Measurements from ENCODE around the gene GPC5.

The GPC5 gene

DNA sequence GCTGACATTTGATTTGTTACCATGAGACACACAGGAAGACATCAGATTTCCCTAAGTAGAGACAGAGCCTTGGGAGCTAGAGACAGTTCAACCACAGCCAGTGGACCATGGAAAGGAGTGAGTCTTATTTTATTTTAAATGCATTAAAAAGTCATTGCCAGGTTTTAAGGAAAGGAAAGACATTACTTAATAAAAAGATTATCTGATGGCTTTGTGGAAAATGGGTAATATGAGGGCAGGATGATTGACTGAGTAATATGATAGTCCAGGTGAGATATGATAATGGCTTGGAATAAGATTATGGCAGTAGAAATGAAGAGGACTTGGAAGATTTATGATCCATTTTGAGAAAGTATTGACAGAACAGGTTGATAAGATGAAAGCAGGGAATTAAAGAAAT is 580.1 kb downstream of the GPC5 start:
- no peak for DNase-seq (ENCODE audit: low spot score)

DNA sequence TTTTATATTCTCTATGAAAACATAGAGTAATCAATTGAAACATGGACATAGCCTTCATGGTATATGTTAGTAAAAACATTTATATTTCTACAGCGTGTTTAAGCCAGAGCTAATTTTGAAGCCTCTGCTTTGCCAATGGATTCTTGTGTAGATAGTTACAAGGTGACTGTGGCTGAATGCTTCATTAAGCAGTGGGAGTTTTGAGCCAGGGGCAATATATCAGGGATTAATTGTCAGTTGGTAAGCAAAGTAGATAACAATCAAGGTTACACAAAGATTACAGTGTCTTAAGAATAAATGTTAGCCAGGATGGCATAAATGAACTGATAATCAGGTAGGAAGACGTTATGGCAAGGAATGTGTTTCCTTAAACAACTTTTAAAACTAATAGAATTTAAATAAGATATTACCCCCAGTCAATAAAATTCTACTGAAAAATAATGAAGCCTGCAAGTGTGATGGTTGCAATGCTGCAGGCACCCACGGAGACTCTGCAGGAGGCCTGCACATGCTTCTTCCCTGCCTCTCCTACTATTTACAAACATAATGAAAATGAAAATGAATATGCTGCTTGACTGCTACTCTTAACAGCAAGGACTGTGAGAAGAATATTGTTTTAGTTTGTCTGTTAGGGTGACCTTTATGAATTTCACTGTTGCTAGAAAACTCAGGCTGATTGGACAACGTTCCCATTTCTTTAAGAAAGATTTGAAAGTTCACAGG is 588.5 kb downstream of the GPC5 start:
- DNase-seq (ENCODE audit: low spot score) = no peak

DNA sequence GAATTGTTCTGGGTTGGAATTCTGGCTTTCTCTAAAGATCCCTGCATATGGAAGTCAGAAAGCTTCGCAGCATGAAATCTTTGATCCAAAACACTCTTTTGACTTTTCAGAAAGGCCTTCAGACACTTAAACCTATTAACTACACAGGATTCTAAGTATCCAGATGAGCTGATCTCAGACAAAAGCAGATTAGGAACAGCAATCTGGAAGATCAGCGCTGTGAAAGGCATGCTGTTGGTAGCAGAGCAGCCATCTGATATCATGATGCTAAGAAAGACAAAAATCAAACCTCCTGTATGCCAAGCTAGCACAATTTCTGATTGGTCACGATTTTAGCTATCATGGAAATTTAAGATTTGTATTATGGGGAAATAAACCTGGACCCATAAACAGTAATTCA is 589.9 kb downstream of the GPC5 start:
- no peak for DNase-seq (ENCODE audit: low spot score)

DNA sequence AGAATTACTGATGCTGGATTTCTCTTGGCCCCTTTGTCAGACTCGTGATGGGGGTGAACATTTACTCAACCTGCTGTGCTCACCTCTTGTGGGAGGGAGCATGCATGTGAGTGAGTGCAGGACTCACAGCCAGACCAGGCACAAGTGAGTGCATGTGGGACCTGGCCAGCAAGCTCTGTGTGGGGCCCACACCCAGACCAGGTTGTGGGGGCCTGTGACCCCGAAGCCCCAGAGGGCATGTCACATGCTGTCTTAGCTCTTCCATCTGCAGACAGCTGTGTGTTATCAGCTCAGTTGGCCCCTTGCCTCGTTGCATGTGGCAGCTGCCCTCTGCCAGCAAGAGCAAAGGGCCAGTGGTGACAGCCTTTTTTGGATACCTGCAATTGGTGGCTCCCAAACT is 614.4 kb downstream of the GPC5 start:
- DNase-seq (ENCODE audit: low spot score) = no peak

DNA sequence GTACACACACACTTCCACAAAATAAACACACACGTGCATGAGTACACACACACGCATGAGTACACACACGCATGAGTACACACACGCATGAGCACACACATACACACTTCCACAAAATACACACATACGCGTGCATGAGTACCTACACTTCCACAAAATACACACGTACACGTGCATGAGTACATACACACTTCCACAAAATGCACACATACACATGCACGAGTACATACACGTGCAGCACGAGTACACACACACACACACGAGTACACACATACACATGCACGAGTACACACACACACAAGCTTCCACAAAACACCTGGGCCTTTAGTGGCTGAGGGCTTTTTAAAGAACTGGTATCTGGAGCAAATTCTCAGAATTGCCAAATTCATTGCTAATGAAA is 619.3 kb downstream of the GPC5 start:
- no peak for DNase-seq (ENCODE audit: low spot score)

DNA sequence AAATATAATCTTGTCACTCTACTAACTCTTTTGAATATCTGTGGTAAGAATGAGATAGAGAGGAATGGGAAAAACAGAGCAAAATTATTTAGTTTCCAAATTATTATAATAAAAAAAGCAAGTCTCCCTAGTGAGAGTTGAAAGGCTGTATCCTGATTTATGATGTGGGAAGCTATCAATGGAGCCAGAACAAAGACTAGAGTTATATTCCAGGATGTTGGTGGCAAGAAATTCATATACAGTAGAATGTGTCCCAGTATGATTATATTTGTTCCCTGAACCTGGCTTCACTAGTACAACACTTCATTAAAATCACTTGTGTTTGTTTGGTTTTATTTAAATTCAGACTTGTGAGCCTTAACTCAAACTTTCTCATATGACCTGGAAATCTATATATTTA is 630.3 kb downstream of the GPC5 start:
- no peak for DNase-seq (ENCODE audit: low spot score)

DNA sequence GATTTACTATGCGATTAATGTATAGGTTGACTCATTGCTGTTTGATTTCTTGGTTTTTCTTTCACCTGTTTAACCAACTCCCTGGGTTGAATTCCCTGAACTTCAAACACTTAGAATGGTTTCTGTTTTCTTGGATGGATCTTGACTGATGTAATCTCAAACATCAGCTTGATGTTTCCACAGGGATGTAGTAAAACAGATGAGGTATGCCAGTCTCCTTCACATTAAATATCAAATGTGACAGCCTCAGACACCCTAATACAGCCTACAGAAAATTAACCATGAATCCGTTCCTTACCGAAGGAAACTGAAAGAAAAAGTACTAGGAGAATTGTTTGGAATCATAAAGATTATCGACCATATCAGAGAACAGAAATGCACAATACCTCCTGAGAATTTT is 631.2 kb downstream of the GPC5 start:
- no peak for DNase-seq (ENCODE audit: low spot score)

DNA sequence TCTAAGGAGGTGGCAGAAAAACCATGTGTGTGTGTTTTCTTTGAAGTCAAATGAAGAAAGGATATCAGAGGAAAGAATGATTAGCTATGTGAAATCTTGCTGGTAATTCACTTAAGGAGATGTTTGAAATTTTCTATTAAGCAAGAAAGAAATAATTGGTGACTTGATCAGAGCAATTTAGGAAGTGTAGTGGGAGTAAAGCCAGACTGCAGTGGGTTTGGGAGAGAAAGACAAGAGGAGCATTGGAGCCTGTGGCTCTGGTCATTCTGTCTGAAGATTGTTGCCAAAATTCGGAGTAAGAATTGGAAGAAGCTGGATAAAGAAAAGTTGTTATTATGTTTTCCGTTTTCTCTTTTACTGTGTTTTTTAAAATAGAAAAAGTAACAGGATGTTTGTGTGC is 640.5 kb downstream of the GPC5 start:
- no peak for DNase-seq (ENCODE audit: low spot score)

DNA sequence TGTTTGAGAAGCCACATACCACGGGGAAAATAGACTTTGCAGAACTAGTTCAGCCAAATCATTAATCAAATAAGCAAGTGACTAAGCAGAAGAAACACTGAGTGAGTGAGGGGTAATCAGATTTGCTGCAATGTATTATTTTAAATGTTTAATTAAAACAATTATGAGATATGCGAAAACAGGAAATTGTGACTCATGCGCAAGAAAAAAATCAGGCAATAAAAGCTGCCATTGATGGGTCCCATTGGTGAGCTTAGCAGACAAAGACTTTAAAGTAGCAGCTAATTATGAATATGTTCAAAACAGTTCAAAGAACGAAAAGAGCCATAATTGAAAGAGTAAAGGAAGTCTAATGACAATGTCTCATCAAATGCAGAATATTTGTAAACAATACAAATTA is 644.1 kb downstream of the GPC5 start:
- DNase-seq (ENCODE audit: low spot score) = no peak

DNA sequence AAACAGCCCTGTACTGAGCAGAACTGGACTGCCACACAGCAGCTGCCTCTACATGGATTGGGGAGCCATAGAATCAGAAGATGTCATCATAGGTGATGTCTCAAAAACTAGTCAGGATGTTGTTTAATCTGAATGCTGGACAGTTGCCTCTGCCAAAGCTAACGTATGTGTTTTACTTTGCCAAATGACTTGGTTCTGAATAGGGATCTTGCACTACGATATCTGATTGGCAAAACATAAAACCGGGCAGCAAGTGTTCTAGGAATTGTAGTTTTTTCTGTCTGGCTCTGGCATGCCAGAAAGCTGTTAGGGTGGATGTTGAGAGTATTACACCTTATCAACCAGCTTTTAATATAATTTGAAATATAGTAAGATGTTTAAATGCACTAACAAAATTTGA is 645.9 kb downstream of the GPC5 start:
- DNase-seq (ENCODE audit: low spot score) = no peak

DNA sequence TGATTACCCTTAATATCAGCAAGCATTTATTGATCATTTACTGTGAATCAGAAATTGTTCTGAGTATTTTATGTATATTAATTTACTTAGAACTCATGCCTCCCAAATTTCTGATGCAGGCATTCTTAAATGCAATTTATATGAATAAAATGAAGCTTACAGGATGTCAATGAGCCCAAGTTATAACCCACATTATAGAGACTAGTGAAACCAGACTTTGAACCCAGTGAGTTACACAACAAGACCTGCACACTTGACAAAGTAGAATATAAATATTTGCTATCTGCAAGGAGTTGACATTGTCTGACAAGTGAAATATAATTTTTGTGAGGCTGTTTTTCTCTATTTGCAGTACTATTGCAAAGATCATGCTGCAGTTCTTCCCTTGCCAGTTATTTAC is 656.0 kb downstream of the GPC5 start:
- DNase-seq (ENCODE audit: low spot score) = no peak

DNA sequence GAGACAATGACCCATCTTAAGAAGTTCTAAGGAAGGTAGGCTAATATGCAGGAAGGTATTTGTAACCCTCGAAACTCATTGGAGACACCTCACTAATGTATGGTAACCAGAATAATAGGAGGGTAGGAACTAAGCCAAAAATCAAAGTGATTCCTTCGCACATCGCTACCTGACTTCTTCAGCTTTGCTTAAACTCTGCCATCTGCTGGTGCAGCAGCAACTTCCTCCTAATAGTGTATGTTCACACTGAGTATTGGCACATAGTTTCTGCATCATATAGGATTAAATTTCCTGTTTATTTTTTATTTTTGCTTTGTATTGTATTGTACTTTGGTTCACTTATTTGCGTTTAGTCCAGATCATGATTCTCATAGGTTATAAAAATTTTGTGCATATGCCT is 676.2 kb downstream of the GPC5 start:
- no peak for DNase-seq (ENCODE audit: low spot score)

DNA sequence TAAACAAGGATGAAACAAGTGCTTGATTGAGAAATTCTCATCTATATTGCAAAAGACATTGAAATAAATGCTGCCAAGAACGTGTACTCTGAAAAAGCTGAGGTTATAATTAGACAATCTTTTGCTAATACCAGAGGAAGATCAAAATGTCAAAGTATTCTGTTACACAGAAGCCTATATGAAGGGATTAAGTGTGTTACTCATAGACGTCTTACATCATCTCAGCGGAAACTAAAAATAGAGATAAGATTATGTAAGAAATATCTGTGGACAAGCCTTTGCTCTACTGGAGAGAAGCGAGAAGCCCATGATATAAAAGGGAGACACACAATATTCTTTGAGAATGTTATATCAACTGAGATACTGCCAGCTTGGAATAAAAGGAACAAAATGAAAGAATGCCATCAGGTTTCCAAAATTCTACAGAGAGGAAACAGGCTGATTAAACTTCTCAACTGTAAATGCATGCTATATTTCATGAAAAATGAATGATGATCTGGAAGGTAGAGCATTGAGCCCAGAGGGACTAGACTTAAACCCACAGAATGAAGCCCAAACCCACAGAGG is 699.0 kb downstream of the GPC5 start:
- DNase-seq (ENCODE audit: low spot score) = no peak

DNA sequence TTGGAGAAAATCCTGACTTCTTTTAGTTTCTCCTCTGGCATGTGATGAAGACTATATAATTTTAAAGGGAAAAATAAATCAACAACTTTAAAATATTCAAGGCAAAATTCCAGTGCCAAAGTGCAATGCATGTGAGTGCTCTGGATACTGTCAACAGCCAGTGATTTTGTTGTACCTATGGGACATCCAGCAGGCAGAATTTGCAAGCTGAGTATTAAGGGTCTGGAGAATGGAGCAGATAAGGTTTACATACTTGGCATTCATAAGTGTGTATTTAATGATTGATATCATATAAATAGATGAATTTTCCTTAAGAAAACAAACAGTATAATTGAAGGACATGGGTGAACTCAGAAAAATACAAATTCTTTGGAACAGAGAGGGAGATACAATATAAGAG is 703.4 kb downstream of the GPC5 start:
- no peak for DNase-seq (ENCODE audit: low spot score)

DNA sequence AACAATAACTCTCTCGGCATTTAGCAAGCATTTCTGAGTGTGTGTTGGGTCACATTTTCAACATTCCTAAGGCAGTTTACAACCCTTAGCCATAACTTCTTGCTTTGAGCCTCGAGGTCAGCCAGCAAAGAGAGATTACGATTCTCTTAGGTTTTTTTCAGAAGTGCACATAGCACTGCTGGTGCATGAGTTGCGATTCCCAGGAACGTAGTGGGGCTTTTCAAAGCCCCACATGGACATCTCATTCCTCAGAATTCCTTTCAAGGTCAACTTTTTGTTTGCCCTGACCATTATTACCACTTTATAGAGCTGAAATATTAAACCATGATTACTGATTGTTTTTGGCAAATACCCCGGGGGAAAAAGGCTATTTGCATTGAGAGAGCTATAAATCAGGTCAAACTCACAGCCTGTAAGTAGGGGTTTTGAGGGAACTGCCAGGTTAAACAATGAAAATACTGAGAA is 705.3 kb downstream of the GPC5 start:
- DNase-seq (ENCODE audit: low spot score) = no peak

DNA sequence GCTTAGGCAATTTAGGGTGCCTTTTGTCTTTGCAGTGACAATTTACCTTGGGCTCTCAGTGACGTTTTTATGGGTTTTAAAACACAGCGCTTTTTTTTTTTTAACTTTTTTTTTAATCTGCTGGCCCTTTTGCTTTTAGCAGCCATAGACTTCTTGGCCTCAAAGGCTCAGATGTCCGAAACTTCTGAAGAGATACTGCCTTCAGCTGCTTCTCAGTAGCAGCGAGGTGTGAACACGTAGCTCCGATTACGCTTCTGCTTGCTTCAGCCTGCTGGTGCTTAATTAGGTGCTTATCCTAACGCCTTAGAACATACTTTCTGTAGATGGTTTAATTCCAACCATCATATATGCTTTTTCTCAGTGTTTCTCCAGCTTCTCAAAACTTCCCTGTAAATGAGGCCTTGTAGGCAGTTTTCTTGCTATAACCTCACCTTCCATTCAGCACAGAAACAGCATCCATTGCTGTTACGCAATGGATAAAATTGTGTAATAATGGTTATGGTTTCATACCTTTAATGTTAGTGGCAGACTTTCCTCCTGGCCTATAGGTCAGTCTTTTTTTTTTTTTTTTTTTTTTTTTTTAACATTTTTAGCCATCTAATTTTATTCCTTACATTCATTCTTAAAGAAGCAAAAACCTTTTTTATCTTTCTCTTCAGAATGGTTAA is 723.9 kb downstream of the GPC5 start:
- DNase-seq (ENCODE audit: low spot score) = no peak

DNA sequence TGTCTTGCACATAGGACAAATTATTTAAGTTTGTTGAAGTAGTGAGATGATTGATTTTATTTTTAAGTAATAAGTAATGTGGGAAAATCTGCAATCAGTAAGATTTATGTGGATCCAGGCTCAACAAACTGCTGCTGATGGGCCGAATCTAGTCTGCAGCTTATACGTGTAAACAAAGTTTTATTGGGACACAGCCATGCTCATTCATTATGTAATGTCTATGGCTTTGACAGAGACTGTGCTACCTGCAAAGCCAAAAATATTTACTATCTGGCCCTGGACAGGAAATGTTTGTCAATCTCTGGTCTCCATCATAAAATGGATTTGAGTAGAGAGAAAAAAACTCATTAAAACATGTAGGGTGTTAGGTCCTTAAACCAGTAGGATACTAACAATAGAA is 728.0 kb downstream of the GPC5 start:
- DNase-seq (ENCODE audit: low spot score) = no peak

DNA sequence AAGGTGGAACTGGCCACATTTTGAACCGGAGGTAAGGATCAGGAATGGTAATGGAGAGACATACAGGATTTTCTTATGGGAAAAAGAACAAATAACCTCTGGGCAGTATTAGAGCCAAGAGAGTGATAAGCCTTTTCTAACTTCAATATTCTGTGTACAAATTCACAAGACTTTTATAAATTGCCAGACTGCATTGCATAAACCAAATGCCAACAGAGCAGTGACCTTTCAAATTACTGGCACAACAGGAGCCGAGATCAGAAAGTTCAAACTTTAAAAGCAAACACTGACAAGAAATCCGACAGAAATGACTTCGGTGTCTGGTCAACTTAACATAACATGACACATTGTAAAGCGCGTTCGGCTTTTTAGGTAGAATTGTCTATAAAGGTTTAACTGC is 737.1 kb downstream of the GPC5 start:
- DNase-seq (ENCODE audit: low spot score) = no peak

DNA sequence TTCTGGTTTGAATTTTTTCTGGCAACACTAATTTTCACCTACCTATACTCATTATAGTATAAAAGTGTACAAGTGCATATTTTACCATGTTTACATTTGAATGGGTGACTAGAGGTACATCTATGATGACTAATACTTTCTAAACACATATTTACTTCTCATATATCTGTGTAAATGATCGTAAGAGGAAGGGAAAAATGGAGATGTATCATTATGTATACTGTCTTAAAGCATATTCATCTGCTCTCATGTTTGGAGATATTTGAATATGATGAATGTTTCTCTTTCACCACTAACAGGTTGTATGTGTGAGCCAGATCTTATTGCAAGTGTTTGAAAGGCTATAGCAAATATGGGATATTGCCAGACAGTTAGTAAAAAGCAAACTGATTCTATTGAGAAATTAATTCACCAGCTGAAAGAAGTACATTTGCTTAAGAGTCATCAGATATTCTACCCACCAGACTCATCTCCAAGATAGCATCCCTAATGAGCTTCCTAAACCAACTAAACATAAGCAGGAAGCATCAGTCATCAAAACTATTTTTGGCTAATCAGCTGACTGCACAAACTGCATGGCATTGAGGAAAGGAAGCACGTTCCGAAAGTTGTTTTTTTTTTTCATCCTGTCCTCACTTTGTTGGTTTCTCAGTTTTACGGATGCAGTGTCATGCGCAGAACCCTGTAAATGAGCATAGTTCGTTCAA is 738.2 kb downstream of the GPC5 start:
- no peak for DNase-seq (ENCODE audit: low spot score)

DNA sequence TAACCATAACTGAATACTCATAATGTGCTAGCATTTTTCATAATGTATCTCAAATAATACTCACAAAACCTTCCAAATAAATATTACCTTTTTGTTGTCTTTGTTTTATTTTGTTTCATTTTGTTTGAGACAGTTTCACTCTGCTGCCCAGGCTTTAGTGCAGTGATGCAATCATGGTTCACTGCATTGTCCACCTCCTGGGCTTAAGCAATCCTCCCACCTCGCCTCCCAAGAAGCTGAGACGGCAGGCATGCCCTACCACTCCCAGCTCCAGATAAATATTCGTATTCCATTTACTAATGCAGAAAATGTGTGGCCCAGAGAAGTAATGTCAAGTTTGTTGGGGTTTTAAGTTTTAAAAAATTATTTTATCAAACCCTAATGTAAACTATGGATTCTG is 739.1 kb downstream of the GPC5 start:
- no peak for DNase-seq (ENCODE audit: low spot score)

DNA sequence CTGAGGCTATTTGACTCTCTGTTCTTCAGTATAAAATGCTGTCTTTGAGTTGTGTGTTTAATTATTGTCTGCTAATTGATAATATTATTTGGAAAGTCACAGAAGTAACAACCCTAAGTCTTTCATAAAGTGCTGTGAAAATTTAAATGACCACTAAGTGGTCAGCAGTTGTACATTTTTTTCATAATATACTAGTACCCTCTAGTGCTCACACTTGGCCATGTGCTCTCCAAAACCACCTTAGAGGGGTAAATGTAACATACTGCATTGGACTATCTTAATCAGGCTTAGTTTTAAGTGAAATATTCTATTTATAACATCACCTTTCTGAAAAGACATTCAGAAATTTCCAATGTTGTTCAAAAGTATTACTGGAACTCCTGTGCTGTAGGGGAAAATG is 745.3 kb downstream of the GPC5 start:
- DNase-seq (ENCODE audit: low spot score) = no peak

DNA sequence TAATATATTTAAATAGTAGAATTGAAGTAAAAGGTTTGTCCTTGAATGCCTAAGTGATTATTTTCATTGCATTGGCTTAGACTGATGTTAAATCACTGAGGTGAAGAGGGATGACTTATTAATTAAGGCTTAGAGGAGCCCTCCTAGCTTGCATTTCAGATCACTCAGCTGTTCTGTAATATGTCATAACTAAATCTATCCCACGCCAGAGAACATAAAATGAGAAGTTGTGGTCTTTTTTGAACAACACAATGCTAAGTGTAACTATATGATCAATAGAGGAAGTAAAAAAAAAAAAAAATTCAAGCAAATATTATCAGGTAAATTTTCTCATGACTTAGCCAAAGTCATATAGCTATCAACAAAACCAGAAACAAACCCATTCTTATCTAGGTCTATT is 752.2 kb downstream of the GPC5 start:
- DNase-seq (ENCODE audit: low spot score) = no peak

DNA sequence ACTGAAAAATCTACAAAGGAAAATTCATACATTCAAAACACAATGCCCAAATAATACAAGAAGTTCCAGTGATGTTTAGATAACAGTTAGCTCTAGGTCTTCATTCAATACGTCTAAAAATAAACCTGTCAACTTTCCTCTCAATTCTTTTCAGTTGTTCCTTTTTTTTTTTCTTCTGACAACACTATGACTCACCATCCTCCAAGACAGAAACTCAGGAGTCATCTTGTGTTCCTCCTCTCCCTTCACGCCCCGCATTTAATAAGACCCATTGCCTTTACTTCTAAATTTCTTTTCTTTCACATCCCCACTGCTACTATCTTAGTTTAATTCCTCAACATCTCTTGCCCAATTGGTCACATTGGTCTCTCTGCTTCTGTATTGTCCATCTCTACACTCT is 759.9 kb downstream of the GPC5 start:
- no peak for DNase-seq (ENCODE audit: low spot score)

Measured in germinal center (tissue), 1 donor.